GM23338 (cell line): ENCODE results near the gene GPC6. TPM values are rescaled to one million over a fixed set of nuclear protein-coding genes. Genes with fewer than 3 reads are reported as not detected.

Experiments
- ATAC-seq: fragments of 200-7000 bp; cut with Tn5 transposase; 3 replicates; pipeline ENCODE4 v1.9.1; 2020
- DNase-seq: peaks from one replicate; pipeline ENCODE4 v3.0.0-alpha.2; 2015; ENCODE audit warnings: low spot score
- H2AFZ ChIP-seq: fragments of 200-600 bp; sonication (generic); 2 replicates; pipeline ENCODE4 v1.8.0; 2016; ENCODE audit warnings: antibody characterized with exemption, mild to moderate bottlenecking, moderate library complexity
- H3F3A ChIP-seq: fragments of 200-600 bp; sonication (generic); replicated peaks from 2 replicates; pipeline ENCODE4 v1.8.0; 2017; ENCODE audit warnings: antibody characterized with exemption, mixed run types, low read depth
- H3K27ac ChIP-seq: fragments of 200-600 bp; sonication (generic); 2 replicates; pipeline ENCODE4 v1.6.1; 2016; ENCODE audit warnings: low read depth
- H3K27me3 ChIP-seq: fragments of 200-600 bp; sonication (generic); 2 replicates; pipeline ENCODE4 v1.8.0; 2016; ENCODE audit warnings: mild to moderate bottlenecking, mixed run types, moderate library complexity; ENCODE audit not compliant: insufficient read depth
- H3K36me3 ChIP-seq: fragments of 200-600 bp; sonication (generic); 2 replicates; pipeline ENCODE4 v1.8.0; 2016; ENCODE audit warnings: mild to moderate bottlenecking; ENCODE audit not compliant: insufficient read depth
- H3K4me1 ChIP-seq: fragments of 200-600 bp; sonication (generic); 2 replicates; pipeline ENCODE4 v1.8.0; 2016; ENCODE audit warnings: mild to moderate bottlenecking, moderate library complexity; ENCODE audit not compliant: insufficient read depth
- H3K4me2 ChIP-seq: fragments of 200-600 bp; sonication (generic); 2 replicates; pipeline ENCODE4 v1.7.1; 2017; ENCODE audit warnings: mixed run types
- H3K4me3 ChIP-seq: fragments of 200-600 bp; sonication (generic); 2 replicates; pipeline ENCODE4 v1.6.1; 2016; ENCODE audit warnings: mixed run types
- H3K79me2 ChIP-seq: fragments of 200-600 bp; sonication (generic); replicated peaks from 2 replicates; pipeline ENCODE4 v1.8.0; 2017; ENCODE audit warnings: mild to moderate bottlenecking; ENCODE audit not compliant: insufficient read depth
- H3K9me2 ChIP-seq: fragments of 200-600 bp; sonication (generic); 2 replicates; pipeline ENCODE4 v1.8.0; 2017; ENCODE audit not compliant: insufficient read depth
- H4K20me1 ChIP-seq: fragments of 200-600 bp; sonication (generic); replicated peaks from 2 replicates; pipeline ENCODE4 v1.8.0; 2017; ENCODE audit warnings: mild to moderate bottlenecking; ENCODE audit not compliant: insufficient read depth
- H3K27ac Mint-ChIP-seq: 2 replicates; pipeline ENCODE4 v1.8.0; 2020; ENCODE audit warnings: inconsistent platforms, mild to moderate bottlenecking, moderate library complexity, mixed read lengths
- H3K27me3 Mint-ChIP-seq: 3 replicates; pipeline ENCODE4 v1.8.0; 2022; ENCODE audit warnings: low read depth, mild to moderate bottlenecking, moderate library complexity, mixed read lengths, inconsistent platforms; ENCODE audit not compliant: insufficient read depth, poor library complexity
- H3K36me3 Mint-ChIP-seq: 3 replicates; pipeline ENCODE4 v1.8.0; 2021; ENCODE audit warnings: low read depth, mild to moderate bottlenecking, inconsistent platforms, moderate library complexity, mixed read lengths
- H3K4me1 Mint-ChIP-seq: 3 replicates; pipeline ENCODE4 v1.8.0; 2020; ENCODE audit warnings: mild to moderate bottlenecking, inconsistent platforms, mixed read lengths
- H3K4me3 Mint-ChIP-seq: 3 replicates; pipeline ENCODE4 v1.8.0; 2021; ENCODE audit warnings: moderate library complexity, mild to moderate bottlenecking, inconsistent platforms, mixed read lengths
- H3K9me3 Mint-ChIP-seq: 3 replicates; pipeline ENCODE4 v1.8.0; 2020; ENCODE audit warnings: moderate library complexity, mild to moderate bottlenecking, inconsistent platforms, mixed read lengths
- EZH2 ChIP-seq: fragments of 200-600 bp; sonication (generic); IDR thresholded peaks from one replicate; pipeline ENCODE4 v1.8.0; 2017; ENCODE audit warnings: antibody characterized with exemption, mild to moderate bottlenecking, low read depth; ENCODE audit not compliant: unreplicated experiment
- STAT1 ChIP-seq: IDR thresholded peaks from one replicate; pipeline ENCODE4 v1.6.1; 2016; ENCODE audit warnings: antibody characterized with exemption; ENCODE audit not compliant: unreplicated experiment
- ZNF114 ChIP-seq: fragments of 250-450 bp; sonication (Bioruptor Pico); IDR thresholded peaks from 2 replicates; pipeline ENCODE4 v1.5.0; 2020; ENCODE audit warnings: mild to moderate bottlenecking, moderate library complexity
- polyA plus RNA-seq: library from polyadenylated mRNA; unstranded; fragments of >200 nt; fragmentation: Nextera tagmentation; extraction: Ambion mirVana; gene quantifications from 2 replicates; pipeline ENCODE4 v1.2.1, GENCODE V29; 2016
- total RNA-seq: library from RNA; depleted of rRNA; stranded (reverse); fragments of >200 nt; shearing (Covaris generic); gene quantifications from 2 replicates; pipeline ENCODE4 v1.2.3, GENCODE V29; 2014
- TF ChIP-seq, protein P1 (sequence below), 2 experiments: fragments of 200-600 bp in 1 of 2; sonication (generic) in 1 of 2; conservative IDR thresholded peaks; 2 replicates each; pipeline versions ENCODE4 v1.5.1 to v1.6.1; 2016 to 2017; ENCODE audit warnings: antibody characterized with exemption in 2 of 2, low read depth in 2 of 2, mild to moderate bottlenecking in 2 of 2, moderate library complexity in 1 of 2
- TF ChIP-seq, protein P2 (sequence below): fragments of 250-450 bp; sonication (Bioruptor Pico); IDR thresholded peaks from 2 replicates; pipeline ENCODE4 v1.5.0; 2020; ENCODE audit warnings: mild to moderate bottlenecking, moderate library complexity

The GPC6 gene
- total and polyA plus RNA-seq, 2 experiments from 2014 or later: 6.4 to 28.6 TPM

- Histone ChIP-seq H3K27me3 (no peaks in the 10 kb centered on the region), H2AFZ (no peak overlapping the region), H3K4me1 (0 out of 2 replicates have a peak, but pooled peaks cover 3% of the 10 kb centered on the region), H3K9me2 (no peaks in the 10 kb centered on the region), H3K4me2 (no peak overlapping the region), H3F3A (no peaks in the 10 kb centered on the region), H4K20me1 (no peaks in the 10 kb centered on the region), H3K36me3 (no peaks in the 10 kb centered on the region), H3K27ac (no peak overlapping the region), H3K4me3 (no peak overlapping the region), H3K79me2 (no peaks in the 10 kb centered on the region)
- H3K36me3 Mint-ChIP-seq: no peaks in the 10 kb centered on the region
- H3K4me1 Mint-ChIP-seq: peaks cover 14% of the 10 kb centered on the region
- H3K9me3 Mint-ChIP-seq: no peaks in the 10 kb centered on the region
- H3K27me3 Mint-ChIP-seq: peaks cover 5% of the 10 kb centered on the region
- DNase-seq (peak; percentile 7), ATAC-seq (no peak)
- no peak overlapping the region for H3K27ac Mint-ChIP-seq
- TF ChIP-seq EZH2: no peak
- TF ChIP-seq, protein P1, sequence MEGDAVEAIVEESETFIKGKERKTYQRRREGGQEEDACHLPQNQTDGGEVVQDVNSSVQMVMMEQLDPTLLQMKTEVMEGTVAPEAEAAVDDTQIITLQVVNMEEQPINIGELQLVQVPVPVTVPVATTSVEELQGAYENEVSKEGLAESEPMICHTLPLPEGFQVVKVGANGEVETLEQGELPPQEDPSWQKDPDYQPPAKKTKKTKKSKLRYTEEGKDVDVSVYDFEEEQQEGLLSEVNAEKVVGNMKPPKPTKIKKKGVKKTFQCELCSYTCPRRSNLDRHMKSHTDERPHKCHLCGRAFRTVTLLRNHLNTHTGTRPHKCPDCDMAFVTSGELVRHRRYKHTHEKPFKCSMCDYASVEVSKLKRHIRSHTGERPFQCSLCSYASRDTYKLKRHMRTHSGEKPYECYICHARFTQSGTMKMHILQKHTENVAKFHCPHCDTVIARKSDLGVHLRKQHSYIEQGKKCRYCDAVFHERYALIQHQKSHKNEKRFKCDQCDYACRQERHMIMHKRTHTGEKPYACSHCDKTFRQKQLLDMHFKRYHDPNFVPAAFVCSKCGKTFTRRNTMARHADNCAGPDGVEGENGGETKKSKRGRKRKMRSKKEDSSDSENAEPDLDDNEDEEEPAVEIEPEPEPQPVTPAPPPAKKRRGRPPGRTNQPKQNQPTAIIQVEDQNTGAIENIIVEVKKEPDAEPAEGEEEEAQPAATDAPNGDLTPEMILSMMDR (conservative IDR thresholded peaks at IDR 0.05; ENCODE audit: low read depth in 2 of 2): peak; percentile 20 to 42; a peak in 3 of 4 replicates
- TF ChIP-seq STAT1: no peak
- TF ChIP-seq, protein P2, sequence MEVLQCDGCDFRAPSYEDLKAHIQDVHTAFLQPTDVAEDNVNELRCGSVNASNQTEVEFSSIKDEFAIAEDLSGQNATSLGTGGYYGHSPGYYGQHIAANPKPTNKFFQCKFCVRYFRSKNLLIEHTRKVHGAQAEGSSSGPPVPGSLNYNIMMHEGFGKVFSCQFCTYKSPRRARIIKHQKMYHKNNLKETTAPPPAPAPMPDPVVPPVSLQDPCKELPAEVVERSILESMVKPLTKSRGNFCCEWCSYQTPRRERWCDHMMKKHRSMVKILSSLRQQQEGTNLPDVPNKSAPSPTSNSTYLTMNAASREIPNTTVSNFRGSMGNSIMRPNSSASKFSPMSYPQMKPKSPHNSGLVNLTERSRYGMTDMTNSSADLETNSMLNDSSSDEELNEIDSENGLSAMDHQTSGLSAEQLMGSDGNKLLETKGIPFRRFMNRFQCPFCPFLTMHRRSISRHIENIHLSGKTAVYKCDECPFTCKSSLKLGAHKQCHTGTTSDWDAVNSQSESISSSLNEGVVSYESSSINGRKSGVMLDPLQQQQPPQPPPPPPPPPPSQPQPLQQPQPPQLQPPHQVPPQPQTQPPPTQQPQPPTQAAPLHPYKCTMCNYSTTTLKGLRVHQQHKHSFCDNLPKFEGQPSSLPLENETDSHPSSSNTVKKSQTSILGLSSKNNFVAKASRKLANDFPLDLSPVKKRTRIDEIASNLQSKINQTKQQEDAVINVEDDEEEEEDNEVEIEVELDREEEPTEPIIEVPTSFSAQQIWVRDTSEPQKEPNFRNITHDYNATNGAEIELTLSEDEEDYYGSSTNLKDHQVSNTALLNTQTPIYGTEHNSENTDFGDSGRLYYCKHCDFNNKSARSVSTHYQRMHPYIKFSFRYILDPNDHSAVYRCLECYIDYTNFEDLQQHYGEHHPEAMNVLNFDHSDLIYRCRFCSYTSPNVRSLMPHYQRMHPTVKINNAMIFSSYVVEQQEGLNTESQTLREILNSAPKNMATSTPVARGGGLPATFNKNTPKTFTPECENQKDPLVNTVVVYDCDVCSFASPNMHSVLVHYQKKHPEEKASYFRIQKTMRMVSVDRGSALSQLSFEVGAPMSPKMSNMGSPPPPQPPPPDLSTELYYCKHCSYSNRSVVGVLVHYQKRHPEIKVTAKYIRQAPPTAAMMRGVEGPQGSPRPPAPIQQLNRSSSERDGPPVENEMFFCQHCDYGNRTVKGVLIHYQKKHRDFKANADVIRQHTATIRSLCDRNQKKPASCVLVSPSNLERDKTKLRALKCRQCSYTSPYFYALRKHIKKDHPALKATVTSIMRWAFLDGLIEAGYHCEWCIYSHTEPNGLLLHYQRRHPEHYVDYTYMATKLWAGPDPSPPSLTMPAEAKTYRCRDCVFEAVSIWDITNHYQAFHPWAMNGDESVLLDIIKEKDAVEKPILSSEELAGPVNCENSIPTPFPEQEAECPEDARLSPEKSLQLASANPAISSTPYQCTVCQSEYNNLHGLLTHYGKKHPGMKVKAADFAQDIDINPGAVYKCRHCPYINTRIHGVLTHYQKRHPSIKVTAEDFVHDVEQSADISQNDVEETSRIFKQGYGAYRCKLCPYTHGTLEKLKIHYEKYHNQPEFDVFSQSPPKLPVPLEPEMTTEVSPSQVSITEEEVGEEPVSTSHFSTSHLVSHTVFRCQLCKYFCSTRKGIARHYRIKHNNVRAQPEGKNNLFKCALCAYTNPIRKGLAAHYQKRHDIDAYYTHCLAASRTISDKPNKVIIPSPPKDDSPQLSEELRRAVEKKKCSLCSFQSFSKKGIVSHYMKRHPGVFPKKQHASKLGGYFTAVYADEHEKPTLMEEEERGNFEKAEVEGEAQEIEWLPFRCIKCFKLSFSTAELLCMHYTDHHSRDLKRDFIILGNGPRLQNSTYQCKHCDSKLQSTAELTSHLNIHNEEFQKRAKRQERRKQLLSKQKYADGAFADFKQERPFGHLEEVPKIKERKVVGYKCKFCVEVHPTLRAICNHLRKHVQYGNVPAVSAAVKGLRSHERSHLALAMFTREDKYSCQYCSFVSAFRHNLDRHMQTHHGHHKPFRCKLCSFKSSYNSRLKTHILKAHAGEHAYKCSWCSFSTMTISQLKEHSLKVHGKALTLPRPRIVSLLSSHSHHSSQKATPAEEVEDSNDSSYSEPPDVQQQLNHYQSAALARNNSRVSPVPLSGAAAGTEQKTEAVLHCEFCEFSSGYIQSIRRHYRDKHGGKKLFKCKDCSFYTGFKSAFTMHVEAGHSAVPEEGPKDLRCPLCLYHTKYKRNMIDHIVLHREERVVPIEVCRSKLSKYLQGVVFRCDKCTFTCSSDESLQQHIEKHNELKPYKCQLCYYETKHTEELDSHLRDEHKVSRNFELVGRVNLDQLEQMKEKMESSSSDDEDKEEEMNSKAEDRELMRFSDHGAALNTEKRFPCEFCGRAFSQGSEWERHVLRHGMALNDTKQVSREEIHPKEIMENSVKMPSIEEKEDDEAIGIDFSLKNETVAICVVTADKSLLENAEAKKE (CRISPR knock-in tag): no peak
- no peak for TF ChIP-seq ZNF114 (CRISPR knock-in tag)
- no peak overlapping the region for H3K4me3 Mint-ChIP-seq
These were observed 724.5 kb downstream of the GPC6 start for GRCh38 chr13:93951108-93951507.
